HG03039 (cell line): ENCODE measurements around the gene ZFPM1.
"Not testable (repeated sequence)": the region's sequence is repeated elsewhere in the genome, so short reads cannot be mapped to it uniquely, and the experiment has no call there.

Source experiments
- ATAC-seq: cut with Tn5 transposase; IDR thresholded peaks from one replicate; pipeline ENCODE4 v1.9.1; 2021; ENCODE audit warnings: mild to moderate bottlenecking, moderate library complexity; ENCODE audit not compliant: unreplicated experiment

The ZFPM1 gene

DNA sequence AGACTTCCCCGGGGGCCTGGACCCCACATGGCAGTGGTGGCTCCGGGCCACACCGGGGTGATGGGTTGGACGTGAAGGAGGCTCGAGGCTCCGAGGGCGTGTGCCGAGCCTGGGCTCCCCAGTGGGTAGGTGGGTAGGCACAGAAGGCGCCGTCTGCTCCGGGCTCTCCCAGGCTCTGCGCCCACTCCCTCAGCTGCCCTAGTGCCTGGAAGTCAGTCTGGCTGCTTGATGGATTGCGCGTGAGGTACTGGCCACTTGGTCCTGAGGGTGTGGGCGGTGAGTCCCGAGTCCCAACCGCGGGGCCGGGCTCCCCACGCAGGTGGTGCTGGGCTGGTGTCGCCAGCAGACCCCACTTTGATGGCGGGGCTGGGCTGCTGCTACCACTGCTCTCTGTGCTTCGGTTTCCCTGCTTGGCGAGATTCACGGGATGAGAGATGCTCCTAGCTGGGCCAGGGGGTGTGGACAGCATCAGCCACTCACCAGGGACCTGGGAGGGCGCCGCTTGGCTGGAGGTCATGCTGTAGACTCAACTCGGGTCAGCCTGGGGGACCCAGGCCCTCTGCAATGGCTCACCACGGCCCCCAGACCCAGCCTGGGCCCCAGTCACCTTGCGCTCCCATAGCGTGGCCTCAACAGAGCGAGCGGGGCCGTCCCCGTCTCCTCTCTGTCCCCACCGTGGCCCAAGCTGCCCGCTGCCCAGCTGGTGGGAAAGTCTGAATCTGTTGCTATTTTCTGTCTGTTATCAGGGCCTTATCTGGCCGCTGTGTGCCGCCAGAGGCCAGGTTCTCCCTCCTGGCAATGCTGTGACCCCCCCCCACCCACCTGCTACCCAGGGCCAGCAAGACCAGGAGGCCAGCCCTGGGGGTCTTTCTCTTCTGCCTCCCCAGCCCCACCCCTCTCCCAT is 26.1 kb downstream of the ZFPM1 start:
- no peak for ATAC-seq

DNA sequence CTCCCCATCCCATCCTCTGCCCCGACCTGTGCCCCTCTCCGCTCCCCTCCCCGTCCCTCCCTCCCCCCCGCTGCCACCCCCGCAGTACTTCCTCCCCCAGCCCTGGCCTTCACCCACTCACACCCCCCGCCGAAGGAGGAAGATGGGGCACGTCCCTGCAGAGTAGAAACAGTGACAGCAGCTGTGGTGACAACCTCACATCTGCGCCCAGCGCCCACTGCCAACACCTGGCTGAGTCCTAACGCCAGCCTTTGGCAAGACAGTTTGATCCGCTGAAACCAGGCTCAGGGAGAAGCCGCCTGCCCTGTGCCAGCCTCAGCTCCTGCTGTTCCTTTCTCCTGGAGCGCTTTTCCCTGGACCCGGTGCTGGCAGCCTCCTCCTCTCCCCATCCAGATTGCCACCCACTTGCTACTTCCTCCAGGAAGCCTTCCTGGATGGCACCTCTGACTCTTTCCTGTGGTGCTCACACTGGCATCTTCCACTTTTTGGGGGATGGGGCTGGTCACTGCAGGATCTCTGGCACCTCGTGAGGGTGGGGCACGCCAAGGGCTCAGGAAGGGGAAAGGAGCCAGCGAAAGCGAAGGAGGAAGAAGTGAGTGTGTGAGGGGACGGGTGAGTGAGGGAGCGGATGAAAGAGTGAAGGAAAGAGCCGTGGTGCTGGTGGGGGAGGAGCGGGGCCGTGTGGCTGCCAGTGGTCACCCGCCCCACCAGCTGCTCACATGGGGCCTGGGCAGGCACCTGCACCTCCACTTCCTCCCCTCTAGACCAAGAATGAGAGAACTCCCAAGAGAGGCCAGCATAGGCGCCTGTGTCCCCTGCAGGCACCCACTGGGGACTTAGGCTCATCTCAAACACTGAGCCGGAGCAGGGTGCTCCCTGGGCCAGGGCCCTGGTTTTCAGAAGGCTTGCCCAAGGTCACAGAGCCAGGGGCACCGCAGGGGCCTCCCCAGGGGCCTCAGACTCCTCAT is 27.0 kb downstream of the ZFPM1 start:
- ATAC-seq = no peak

DNA sequence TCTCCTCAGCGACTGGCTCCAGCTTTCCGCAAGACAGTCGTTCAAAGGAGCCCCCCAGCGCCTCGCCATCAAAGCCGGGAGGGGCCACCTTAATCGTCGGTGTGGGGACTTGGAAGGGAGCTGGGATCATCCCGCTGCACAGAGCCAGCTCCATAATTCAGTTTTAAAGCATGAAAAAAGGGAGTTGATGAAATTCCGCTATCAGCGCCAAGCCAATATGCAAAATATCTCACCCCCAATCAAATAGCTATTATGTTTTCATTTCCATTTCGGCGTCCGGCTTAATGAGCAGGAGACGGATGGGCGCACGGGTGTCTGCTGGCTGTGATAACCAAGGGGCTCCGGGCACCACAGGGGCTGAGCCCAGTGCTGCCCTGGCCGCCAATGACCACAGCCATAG is 27.7 kb downstream of the ZFPM1 start:
- no peak for ATAC-seq

DNA sequence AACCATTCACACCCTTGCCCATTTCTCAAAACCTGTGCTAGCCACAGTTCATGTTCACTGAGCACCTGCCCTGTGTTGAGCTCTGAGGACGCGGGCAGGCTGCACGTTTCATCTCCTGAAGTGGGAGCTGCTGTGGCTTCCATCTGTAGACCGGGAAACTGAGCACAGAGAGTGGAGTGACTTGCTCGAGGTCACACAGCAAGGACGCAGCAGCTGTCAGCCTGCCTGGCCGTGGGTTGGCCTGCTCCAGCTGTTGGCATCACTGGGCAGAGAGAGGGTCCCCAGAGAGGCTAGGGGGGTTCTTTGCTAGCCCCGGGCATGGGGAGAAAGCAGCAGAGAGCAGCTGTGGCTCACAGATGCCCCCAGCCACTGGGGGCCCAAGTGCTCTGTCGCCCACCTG is 28.8 kb downstream of the ZFPM1 start:
- no peak for ATAC-seq

DNA sequence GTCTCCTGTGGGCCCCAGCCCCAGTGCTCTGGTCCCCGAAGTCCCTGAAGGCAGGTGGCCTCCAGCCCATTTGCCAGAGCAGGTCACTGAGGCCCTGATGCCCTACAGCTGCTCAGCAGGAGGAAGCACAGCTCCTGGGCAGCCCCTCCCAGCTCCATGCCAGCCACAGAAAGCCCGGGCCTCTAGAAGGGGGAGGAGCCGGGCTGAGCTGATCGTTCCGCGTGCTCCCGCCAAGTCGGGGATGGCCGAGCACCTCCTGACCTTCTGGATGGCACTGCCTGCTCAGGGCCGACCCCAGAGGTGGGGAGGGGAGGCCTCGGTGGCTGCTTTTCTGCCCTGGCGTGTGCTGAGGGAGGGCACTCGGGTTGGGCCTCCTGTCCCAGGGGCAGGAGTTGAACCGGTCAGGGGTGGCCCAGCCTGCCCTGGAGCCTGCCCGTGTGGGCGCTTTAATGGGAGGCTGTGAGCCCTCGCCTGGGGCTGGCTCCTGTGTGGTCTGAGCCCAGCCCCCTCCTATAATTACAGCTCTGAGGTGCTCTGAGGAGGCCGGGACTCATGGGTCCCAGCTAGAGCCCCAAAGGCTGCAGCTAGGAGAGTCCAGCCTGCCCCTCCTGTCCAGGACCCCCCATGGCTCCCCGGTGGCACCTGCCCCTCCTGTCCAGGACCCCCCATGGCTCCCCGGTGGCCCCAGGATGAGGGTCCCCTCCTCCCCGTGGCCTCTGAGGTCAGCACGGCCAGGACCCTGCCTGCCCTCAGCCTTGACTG is 29.7 kb downstream of the ZFPM1 start:
- ATAC-seq = no peak

DNA sequence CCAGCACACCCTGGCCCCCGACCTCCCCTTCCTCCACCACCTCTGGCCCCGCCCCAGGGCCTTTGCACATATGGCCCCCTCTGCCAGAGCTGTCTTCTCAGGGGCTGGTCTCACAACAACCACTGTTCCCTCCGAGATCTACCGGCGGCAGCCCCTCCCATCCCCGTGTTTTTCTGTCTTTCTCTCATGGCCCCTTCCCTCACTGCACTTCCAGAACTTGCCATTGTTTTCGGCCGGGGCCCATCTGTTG is 30.2 kb downstream of the ZFPM1 start:
- ATAC-seq = no peak

DNA sequence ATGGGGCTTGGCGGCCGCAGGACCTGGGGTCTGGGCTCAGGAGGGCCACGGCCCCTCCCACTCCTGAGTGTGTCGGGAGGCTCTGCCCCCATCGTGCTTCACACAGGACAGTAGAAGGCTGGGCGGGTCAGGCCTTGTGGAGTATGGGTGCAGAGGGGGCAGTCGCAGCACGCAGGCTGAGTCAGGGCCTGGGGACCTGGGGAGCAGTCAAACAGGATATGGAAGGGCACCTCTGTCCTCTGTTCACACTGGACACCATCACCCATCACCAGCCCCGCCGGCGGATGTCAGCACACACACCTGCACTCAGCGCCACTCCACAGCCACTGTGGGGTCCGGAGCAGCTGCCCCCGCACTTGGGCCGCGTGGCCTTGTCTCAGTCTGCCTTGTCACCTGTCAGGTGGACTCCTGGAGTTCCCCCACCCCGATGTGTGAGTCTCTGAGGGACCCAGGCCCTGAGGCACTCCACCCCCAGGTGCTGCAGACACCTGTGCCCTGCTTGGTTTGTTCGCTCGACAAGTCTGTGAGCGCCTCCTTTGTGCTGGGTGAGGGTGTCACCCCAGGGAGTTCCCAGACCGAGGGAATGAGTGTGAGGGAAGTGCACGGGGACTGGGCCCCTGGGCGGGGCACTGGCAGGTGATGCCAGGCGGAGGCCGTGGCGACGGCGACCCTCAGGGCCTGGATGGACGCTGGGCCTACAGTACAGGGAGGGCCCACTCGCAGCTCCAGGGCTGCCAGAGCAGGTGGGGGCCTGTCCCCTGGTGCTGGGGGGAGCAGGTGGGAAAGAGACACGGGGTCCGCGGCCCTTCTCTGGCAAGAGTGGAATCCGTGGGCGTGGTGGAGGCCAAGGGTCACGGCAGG is 31.7 kb downstream of the ZFPM1 start:
- ATAC-seq = no peak

DNA sequence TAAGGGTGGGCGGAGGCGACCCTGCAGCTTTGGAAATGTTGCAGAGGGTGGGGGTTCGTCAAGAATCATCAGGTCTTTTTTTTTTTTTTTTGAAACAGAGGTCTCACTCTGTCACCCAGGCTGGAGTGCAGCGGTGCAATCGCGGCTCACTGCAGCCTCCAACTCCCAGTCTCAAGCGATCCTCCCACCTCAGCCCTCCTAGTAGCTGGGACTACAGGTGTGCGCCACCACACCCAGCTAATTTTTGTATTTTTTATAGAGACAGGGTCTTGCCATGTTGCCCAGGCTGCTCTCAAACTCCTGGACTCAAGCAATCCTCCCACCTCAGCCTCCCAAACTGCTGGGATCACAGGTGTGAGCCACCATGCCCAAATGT is 32.3 kb downstream of the ZFPM1 start:
- ATAC-seq = not testable (repeated sequence)

DNA sequence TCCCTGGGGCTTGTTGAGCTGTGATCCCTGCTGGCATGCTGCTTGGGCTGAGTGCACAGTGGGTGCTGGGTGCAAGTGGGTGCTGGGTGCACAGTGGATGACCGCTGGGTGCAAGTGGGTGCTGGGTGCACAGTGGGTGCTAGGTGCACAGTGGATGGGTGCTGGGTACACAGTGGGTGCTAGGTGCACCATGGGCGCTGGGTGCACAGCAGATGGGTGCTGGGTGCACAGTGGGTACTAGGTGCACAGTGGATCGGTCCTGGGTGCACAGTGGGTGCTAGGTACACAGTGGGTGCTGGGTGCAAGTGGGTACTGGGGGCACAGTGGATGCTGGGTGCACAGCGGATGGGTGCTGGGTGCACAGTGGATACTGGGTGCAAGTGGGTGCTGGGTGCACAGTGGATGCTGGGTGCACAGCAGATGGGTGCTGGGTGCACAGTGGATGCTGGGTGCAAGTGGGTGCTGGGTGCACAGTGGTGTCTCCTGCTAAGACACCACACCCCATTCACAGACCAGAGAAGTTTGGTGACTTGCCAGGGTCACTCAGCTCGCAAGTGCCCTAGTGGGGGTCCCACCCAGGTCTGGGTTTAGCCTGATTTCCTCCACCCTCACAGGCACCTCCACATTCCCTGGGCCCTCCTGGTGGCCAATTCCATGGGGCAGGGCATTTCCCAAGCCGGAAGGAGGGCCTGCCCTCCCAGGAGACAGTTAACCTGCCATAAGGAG is 33.5 kb downstream of the ZFPM1 start:
- no peak for ATAC-seq

DNA sequence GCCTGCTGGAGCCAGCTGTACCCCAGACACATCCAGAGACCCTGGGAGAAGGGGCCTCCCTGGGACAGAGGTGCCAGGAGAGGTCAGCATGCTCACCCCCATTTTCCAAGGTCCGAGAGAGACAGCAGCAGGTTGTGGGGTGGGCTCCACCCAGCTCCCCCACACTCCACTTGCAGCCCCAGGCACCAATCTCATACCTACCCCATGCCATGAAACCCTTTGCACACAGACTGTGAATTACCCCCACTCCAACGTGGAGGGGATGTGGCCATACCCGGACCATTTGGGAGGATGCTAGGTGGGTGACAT is 34.0 kb downstream of the ZFPM1 start:
- ATAC-seq = no peak

DNA sequence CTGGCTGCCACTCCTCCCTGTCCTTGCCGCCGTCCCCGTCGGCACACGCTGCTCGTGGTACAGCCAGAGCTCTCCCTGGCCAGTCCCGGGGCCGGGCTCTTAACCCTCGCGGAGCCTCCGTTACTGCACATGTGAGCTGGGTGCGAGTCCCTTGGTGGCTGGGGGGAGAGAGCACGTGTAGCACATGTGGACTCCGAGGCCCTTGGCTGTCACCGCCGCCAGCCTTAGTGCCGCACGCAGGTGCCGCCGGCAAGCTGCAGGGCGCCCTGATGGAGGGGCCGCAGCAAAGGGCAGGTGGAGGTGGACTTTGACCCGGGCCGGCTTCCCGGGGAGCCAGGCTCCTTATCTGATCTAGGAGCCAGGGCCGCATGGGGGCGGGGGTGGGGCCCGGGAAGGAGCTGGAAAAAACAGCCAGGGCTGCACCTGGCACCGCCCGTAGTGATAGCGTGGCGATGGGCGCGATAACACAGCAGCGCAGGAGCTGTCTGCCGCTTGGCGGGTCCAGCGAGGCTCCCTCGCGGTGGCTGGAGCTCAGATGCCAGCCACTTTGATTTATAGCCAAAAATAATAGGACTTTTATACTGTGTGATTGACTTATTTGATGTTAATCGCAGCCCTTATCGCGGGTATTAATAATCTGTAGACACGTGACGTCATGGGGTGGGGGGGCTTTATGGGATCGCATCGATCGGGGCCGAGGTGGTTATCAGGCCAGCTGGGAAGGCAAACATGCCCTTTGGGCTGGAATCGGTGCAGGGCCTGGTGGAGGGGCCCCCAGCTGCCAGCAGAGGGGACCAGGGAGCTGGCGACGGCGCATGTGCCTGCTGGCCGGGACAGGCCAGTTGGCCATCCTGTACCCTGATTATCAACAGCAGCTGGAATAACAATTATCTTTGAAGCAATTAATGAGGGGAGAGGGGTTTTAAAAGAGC is 35.1 kb downstream of the ZFPM1 start:
- no peak for ATAC-seq

DNA sequence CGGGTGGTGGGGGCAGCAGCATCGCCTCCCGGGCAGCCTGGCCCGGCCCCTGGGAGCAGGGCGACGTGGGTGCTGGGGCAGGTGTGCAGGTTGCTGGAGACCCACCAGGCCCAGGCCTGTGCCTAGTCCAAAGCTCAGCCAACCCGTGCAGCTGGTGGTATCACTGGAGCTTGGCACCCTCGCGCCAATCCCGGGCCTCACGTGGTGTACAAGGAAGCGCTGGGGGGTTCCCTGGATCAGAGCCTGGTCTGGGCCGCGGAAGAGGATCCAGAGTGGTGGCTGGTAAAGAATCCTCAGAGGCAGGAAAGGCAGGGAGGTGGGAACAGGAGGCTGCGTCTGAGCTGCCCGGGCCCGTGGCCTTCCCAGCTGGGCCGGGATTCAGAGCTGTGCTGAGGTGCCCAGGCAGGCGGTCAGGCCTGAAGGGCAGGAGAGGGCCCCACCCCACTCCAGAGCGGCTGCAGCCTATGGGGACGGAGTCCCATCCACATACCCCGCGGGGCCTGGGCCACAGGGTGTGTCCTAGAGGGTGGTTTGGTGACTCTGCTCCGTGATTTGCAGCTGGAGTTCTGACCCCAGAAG is 36.2 kb downstream of the ZFPM1 start:
- ATAC-seq = no peak

DNA sequence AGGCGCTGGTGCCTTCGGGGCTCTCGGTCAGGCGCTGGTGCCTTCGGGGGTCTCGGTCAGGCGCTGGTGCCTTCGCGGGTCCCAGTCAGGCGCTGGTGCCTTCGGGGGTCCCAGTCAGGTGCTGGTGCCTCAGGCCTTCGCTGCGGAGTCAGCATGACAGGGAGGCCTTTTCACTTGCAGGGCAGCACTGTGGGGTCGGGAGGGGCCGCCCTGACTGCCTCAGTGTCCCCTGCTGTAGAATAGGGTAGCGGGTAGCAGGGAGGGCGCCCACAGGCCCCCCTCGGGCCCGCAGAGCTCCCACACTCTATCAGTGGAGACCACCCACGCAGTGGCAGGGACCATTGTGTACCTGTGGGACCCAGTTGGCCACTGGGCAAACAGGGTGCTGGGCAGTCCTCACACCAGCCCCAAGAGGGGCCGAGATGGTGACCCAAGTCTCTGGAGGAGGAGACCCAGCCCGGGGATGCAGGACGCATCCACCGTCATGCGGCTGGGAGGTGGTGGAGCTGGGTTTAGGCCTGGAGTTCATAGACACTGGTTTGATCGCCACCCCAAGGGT is 38.0 kb downstream of the ZFPM1 start:
- no peak for ATAC-seq

DNA sequence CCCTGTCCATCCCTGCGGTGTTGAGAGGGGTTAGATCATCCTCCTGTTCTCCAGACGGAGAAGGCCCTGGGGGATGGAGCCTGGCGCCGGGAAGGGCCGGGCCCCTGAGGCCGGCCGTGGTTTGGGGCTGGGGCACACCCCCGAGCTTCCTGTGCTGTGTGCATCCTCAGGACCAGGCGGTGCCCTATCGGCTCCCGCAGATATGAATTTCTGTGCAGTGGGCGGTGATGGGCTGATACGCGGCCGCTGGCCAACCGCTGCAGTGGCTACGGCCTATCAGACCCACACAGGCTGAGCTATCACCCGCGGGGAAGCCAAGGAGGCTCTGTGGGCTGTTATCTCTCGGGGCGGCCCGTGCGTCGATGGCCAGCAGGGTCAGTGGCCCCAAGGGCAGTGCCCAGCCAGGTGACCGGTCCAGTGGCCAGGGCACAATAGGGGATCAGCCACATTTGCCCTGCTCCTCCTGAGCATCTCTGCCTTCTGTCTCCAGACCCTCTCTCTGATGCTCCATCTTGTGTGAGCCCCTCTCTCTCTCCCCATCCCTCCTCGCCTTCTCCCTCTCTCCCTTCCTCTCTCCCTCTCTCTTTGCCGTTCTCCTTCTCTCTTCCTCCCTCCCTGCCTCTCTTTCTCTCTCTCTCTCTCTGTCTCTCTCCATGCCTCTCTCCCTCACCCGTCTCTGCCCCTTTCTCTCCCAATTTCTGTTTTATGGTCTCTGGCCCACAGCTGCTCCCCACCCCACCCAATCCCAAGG is 38.7 kb downstream of the ZFPM1 start:
- no peak for ATAC-seq

DNA sequence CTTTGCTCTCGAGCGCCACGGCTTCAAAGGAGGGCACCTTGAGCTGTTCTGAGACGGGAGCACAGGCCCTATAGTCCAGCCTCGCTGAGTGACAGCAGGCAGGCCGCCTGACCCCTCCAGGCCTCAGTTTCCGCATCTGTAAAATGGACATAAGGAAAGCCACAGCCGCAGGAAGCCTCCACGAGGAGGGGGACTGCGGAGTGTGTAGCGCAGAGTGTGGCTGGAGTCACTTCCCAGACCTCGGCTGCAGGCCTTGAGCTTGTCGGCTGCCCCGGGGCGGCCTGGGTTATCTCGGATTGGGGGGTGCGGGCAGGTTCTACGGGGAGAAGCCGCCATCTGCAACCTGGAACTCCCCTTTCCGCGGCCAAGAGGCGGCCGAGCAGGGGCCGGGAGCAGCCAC is 40.8 kb downstream of the ZFPM1 start:
- no peak for ATAC-seq

DNA sequence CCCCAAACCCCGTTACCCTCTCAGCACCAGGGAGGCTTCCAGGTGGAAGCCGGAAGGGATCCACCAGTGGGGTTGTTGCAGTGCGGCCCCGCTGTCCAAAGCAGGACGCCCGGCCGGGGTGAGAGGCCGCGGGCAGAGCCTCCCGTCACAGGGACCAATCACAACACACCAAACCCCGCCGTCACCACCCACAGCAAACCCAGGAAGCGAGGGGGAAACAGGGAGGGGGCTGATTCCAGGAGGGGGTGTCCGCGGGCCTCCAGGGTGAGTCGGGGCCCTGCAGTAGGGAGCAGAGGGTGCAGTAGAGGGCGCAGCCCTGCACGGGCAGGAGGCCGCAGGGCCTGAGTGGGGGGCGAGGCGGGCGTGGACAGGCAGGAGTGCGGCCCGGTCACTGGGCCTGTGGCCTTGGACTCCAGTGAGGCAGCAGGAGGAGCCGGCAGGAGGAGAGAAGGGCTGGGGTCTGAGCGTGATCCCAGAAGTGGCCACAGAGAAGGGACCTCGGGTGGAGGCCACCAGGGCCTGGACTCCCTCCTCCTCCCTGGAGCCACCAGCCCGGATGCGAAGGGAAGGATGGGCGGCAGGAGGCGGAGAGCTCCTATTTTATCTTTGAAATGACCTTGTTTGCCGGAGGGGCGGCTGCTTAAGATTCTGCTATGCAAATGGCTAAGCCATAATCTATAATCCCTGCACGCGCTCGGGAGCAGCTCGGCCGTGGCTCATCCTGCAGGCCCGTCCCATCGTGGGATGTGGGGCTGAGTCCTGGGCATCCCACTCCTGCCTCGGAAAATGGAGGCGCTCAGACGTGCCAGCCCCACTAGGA is 41.5 kb downstream of the ZFPM1 start:
- ATAC-seq = no peak
